ENCODE data around the gene WDFY4.

The WDFY4 gene

GRCh38 chr10:48899781-48900180, 215.1 kb downstream of the WDFY4 start:
- no peak for TF ChIP-seq ZNF274 (IDR thresholded peaks at IDR 0.05; ENCODE audit: low read depth, low read length)
- H3K4me3 ChIP-seq (ENCODE audit: low read length): no peak overlapping the region

- TF ChIP-seq ZNF274 (IDR thresholded peaks at IDR 0.05; ENCODE audit: low read depth, low read length): no peak
Measured at GRCh38 chr10:48900371-48900801, 215.7 kb downstream of the WDFY4 start.

GRCh38 chr10:48901319-48901718, 216.6 kb downstream of the WDFY4 start:
- no peak for TF ChIP-seq ZNF274 (IDR thresholded peaks at IDR 0.05; ENCODE audit: low read depth, low read length)
- no peak overlapping the region for H3K4me3 ChIP-seq (ENCODE audit: low read length)

More at GRCh38 chr10:48900371-48900801, 215.7 kb downstream of the WDFY4 start:
- H3K4me3 ChIP-seq (ENCODE audit: low read length): no peak overlapping the region

GRCh38 chr10:48902096-48902495, 217.4 kb downstream of the WDFY4 start:
- H3K4me3 ChIP-seq (ENCODE audit: low read length): no peak overlapping the region
- TF ChIP-seq ZNF274 (IDR thresholded peaks at IDR 0.05; ENCODE audit: low read depth, low read length): no peak

GRCh38 chr10:48903151-48903550, 218.5 kb downstream of the WDFY4 start:
- TF ChIP-seq ZNF274 (IDR thresholded peaks at IDR 0.05; ENCODE audit: low read depth, low read length): no peak

GRCh38 chr10:48904861-48905260, 220.2 kb downstream of the WDFY4 start:
- TF ChIP-seq ZNF274 (IDR thresholded peaks at IDR 0.05; ENCODE audit: low read depth, low read length): no peak
- no peak overlapping the region for H3K4me3 ChIP-seq (ENCODE audit: low read length)

More at GRCh38 chr10:48903151-48903550, 218.5 kb downstream of the WDFY4 start:
- no peak overlapping the region for H3K4me3 ChIP-seq (ENCODE audit: low read length)

GRCh38 chr10:48905311-48905710, 220.6 kb downstream of the WDFY4 start:
- no peak overlapping the region for H3K4me3 ChIP-seq (ENCODE audit: low read length)
- no peak for TF ChIP-seq ZNF274 (IDR thresholded peaks at IDR 0.05; ENCODE audit: low read depth, low read length)

GRCh38 chr10:48906841-48907240, 222.2 kb downstream of the WDFY4 start:
- no peak overlapping the region for H3K4me3 ChIP-seq (ENCODE audit: low read length)
- TF ChIP-seq ZNF274 (IDR thresholded peaks at IDR 0.05; ENCODE audit: low read depth, low read length): no peak

GRCh38 chr10:48907730-48908129, 223.1 kb downstream of the WDFY4 start:
- no peak for TF ChIP-seq ZNF274 (IDR thresholded peaks at IDR 0.05; ENCODE audit: low read depth, low read length)
- no peak overlapping the region for H3K4me3 ChIP-seq (ENCODE audit: low read length)

- H3K4me3 ChIP-seq (ENCODE audit: low read length): no peak overlapping the region
- no peak for TF ChIP-seq ZNF274 (IDR thresholded peaks at IDR 0.05; ENCODE audit: low read depth, low read length)
Measured at GRCh38 chr10:48910548-48910947, 225.9 kb downstream of the WDFY4 start.

- no peak for TF ChIP-seq ZNF274 (IDR thresholded peaks at IDR 0.05; ENCODE audit: low read depth, low read length)
Measured at GRCh38 chr10:48913674-48914073, 229.0 kb downstream of the WDFY4 start.

GRCh38 chr10:48923748-48924147, 239.1 kb downstream of the WDFY4 start:
- TF ChIP-seq ZNF274 (IDR thresholded peaks at IDR 0.05; ENCODE audit: low read depth, low read length): no peak
- H3K4me3 ChIP-seq (ENCODE audit: low read length): no peak overlapping the region

More at GRCh38 chr10:48913674-48914073, 229.0 kb downstream of the WDFY4 start:
- H3K4me3 ChIP-seq (ENCODE audit: low read length): no peak overlapping the region

GRCh38 chr10:48924988-48925387, 240.3 kb downstream of the WDFY4 start:
- H3K4me3 ChIP-seq (ENCODE audit: low read length): no peak overlapping the region
- no peak for TF ChIP-seq ZNF274 (IDR thresholded peaks at IDR 0.05; ENCODE audit: low read depth, low read length)

GRCh38 chr10:48926255-48926654, 241.6 kb downstream of the WDFY4 start:
- TF ChIP-seq ZNF274 (IDR thresholded peaks at IDR 0.05; ENCODE audit: low read depth, low read length): no peak
- no peak overlapping the region for H3K4me3 ChIP-seq (ENCODE audit: low read length)

GRCh38 chr10:48926764-48927540, 242.3 kb downstream of the WDFY4 start:
- no peak overlapping the region for H3K4me3 ChIP-seq (ENCODE audit: low read length)
- TF ChIP-seq ZNF274 (IDR thresholded peaks at IDR 0.05; ENCODE audit: low read depth, low read length): no peak

All from GM08714 (cell line).